GM12891 (cell line): Measurements from ENCODE around the gene ARPC2.

Experiments used
- PAX5 ChIP-seq: IDR thresholded peaks from 2 replicates; pipeline ENCODE4 v1.6.1; 2011; ENCODE audit warnings: low read length, moderate library complexity, mild to moderate bottlenecking; ENCODE audit not compliant: insufficient read depth, severe bottlenecking
- POLR2A ChIP-seq: IDR thresholded peaks from 2 replicates; pipeline ENCODE4 v1.6.1; 2011; ENCODE audit warnings: low read depth, low read length, control low read depth
- POLR2AphosphoS5 ChIP-seq: IDR thresholded peaks from 2 replicates; pipeline ENCODE4 v1.6.1; 2011; ENCODE audit warnings: low read depth, low read length, control low read depth
- POU2F2 ChIP-seq: IDR thresholded peaks from 2 replicates; pipeline ENCODE4 v1.6.1; 2011; ENCODE audit warnings: low read depth, mild to moderate bottlenecking, control low read depth, low read length, moderate library complexity
- SPI1 ChIP-seq: IDR thresholded peaks from 2 replicates; pipeline ENCODE4 v1.6.1; 2011; ENCODE audit warnings: low read depth, low read length, control low read depth
- TAF1 ChIP-seq: IDR thresholded peaks from 2 replicates; pipeline ENCODE4 v1.6.1; 2011; ENCODE audit warnings: low read depth, low read length, control low read depth

DNA sequence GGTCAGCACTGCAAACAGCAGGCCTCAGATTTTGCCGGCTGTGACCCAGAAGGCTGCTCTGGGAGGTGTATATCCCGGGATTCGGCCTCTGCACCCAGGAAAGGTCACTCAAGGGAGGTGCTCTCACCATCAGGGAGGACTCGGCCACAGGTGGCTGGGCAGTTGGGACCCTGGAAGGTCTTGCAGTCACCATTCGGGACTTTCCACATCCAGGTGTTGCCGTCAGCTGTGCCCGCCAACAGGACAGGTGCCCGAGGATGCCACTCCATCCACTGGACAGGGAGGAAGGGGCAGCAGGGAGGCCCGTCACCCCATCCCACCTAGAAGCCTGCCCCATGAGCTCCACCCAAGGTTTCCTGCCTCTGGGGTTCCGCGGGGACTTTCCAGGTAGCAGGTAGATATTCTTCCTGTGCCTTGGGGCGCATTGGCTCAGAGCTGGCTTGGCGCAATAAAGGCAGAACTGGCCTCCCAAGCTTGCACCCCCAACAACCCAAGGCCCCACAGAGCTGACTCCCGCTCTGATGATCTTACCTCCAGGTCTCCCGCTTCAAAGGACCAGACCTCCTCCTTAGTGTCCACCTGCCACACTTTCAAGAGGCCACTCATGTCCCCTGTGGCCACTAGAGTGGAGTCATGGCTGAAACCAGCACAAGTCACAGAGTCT is 49.5 kb downstream of the ARPC2 start:
- TF ChIP-seq SPI1: no peak
- no peak for TF ChIP-seq TAF1
- TF ChIP-seq POU2F2: no peak
- TF ChIP-seq POLR2A: no peak
- TF ChIP-seq POLR2AphosphoS5: no peak
- TF ChIP-seq PAX5: no peak
